ENCODE results near the gene TRIM2. TPM values are rescaled to one million over a fixed set of nuclear protein-coding genes. Genes with fewer than 3 reads are reported as not detected.

TRIM2 gene
- total and polyA plus RNA-seq, 7 donors, result 1.3 to 7.1 (median 3.9) TPM

DNA sequence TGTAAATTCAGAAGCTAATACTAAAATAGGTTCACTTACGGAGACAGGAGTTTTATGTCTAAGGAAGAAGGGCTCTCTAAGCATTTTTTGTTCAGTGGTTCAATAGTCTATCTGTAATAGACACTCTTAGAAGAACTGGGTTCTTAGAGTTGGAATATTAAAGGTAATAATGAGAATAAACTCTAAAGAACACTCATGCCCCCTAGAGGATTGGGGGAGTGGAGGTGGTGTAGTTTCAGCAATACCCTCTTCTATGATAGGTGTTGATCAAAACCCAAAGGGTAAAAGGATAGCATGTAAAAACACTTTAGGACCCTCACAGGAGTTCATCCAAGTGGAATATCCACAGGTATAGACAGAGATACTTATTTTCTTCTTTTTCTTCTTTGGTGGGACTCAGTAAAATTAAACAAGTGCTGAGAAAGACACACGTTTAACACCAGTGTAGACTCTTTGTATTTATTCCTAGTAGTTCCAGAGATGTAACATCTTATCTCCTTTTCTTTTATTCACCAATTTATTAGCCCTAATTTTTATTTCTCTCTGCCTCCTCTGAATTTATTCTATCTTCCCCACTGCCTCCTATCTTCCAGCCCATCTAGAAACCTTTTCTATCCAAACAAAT lies 114.6 kb downstream of the TRIM2 start:
- no peak for DNase-seq
- no peaks in the 10 kb centered on the region for H3K27me3 ChIP-seq (ENCODE audit: insufficient read depth in 3 of 3, low read length in 2 of 3)
- 73 to 89% (median 79%) methylated on average over 2 of the region's 2 CpGs for WGBS, 3 donors
- TF ChIP-seq, protein P1, sequence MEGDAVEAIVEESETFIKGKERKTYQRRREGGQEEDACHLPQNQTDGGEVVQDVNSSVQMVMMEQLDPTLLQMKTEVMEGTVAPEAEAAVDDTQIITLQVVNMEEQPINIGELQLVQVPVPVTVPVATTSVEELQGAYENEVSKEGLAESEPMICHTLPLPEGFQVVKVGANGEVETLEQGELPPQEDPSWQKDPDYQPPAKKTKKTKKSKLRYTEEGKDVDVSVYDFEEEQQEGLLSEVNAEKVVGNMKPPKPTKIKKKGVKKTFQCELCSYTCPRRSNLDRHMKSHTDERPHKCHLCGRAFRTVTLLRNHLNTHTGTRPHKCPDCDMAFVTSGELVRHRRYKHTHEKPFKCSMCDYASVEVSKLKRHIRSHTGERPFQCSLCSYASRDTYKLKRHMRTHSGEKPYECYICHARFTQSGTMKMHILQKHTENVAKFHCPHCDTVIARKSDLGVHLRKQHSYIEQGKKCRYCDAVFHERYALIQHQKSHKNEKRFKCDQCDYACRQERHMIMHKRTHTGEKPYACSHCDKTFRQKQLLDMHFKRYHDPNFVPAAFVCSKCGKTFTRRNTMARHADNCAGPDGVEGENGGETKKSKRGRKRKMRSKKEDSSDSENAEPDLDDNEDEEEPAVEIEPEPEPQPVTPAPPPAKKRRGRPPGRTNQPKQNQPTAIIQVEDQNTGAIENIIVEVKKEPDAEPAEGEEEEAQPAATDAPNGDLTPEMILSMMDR (IDR thresholded peaks at IDR 0.05), result peak; percentile 75
- H3K36me3 ChIP-seq (ENCODE audit: insufficient read depth in 1 of 2, low read depth in 1 of 2), result peaks cover 0 to 44% of the 10 kb centered on the region in 2 donors
- H3K27ac ChIP-seq, result no peak overlapping the region
- H3K4me1 ChIP-seq, result no peaks in the 10 kb centered on the region
- ATAC-seq, result peak; percentile 57 to 83 (median 69)
- intact Hi-C loops (cut with DNase I), result loop anchor here (2.0 to 5.0 kb wide), 3 partner anchors 112 to 176 kb away; no protein-coding TSS in a partner anchor
- no peak overlapping the region for H3K4me3 ChIP-seq
- no peaks in the 10 kb centered on the region for H3K9me3 ChIP-seq

DNA sequence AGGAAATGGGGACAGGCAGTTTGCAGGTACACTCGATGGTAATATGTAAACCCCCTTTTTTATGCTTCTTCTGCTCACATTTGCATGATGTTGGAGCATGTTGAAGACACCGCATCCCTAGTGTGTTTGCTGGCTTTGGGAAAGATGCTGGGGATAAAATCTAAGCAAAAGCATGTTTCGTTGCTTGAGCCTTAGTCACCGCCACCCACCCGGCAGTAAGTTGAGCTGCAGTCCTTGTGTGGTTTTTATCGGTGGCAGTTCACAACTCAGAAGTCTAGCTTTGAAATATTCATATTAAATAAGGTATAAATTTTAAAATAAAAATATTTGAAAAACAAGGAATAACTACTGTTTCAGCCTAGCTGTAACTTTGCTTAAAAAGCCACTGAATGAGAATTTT lies 118.5 kb downstream of the TRIM2 start:
- intact Hi-C loops (cut with DNase I), result no loop called here
- Histone ChIP-seq H3K27me3 (ENCODE audit: insufficient read depth in 3 of 3, low read length in 2 of 3) (no peaks in the 10 kb centered on the region), H3K9me3 (no peaks in the 10 kb centered on the region), H3K4me1 (no peaks in the 10 kb centered on the region), H3K36me3 (ENCODE audit: insufficient read depth in 1 of 2, low read depth in 1 of 2) (peaks cover 0 to 47% of the 10 kb centered on the region in 2 donors), H3K27ac (no peak overlapping the region), H3K4me3 (no peak overlapping the region)
- TF ChIP-seq, protein P1 (IDR thresholded peaks at IDR 0.05), result no peak
- WGBS, 3 donors, result 74 to 85% (median 81%) methylated on average over 6 of the region's 6 CpGs
- no peak for ATAC-seq
- DNase-seq, result no peak

DNA sequence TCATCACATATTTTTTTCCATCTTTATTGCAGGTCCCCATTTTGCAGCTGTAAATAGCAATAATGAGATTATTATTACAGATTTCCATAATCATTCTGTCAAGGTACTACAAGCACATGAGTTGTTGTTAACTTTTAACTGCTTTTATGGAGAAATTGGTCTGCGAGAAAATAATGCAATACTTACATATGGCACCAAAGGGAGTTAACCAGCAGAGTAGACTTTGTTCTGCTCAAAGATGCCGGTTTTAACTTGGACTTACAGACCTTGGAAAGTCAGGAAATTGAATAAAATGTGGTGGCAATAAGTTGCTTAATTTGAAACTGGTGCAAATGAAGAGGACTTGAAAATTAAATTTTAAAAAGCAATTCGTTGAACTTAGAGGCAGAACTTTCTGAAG lies 119.8 kb downstream of the TRIM2 start:
- no peak for DNase-seq
- Histone ChIP-seq H3K9me3 (no peaks in the 10 kb centered on the region), H3K4me1 (no peaks in the 10 kb centered on the region), H3K36me3 (ENCODE audit: insufficient read depth in 1 of 2, low read depth in 1 of 2) (peaks cover 0 to 54% of the 10 kb centered on the region in 2 donors), H3K27ac (no peak overlapping the region), H3K27me3 (ENCODE audit: insufficient read depth in 3 of 3, low read length in 2 of 3) (no peaks in the 10 kb centered on the region), H3K4me3 (no peak overlapping the region)
- no peak for ATAC-seq
- intact Hi-C loops (cut with DNase I), result no loop called here
- WGBS, 3 donors, result 90 to 95% (median 91%) methylated on average over 3 of the region's 3 CpGs
- TF ChIP-seq, protein P1 (IDR thresholded peaks at IDR 0.05), result no peak

DNA sequence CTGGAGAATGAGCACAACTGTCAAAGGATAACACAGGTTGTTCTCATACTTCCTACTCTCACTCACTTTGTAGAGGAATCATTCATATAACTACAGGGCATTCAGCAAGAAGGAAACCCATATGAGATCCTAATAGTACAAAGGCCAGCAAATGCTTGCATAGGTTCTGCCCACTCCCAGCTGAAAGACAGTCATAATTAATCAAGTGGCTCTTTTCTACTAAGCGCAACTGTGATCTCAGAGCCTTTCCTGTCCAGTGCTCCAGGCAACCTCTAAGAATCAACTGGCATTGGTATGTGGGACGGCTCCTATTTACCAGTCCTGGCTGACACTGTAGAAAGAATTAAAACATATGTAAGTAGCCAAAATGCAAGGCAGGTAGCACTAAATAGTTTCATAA lies 121.3 kb downstream of the TRIM2 start:
- no peaks in the 10 kb centered on the region for H3K27me3 ChIP-seq (ENCODE audit: insufficient read depth in 3 of 3, low read length in 2 of 3)
- DNase-seq (no peak), ATAC-seq (no peak)
- H3K4me1 ChIP-seq, result no peaks in the 10 kb centered on the region
- TF ChIP-seq, protein P1 (IDR thresholded peaks at IDR 0.05), result no peak
- H3K36me3 ChIP-seq (ENCODE audit: insufficient read depth in 1 of 2, low read depth in 1 of 2), result peaks cover 0 to 59% of the 10 kb centered on the region in 2 donors
- H3K27ac ChIP-seq, result no peak overlapping the region
- H3K4me3 ChIP-seq, result no peak overlapping the region
- intact Hi-C loops (cut with DNase I), result no loop called here
- WGBS, 3 donors, result 95 to 98% (median 97%) methylated on average over 2 of the region's 2 CpGs
- no peaks in the 10 kb centered on the region for H3K9me3 ChIP-seq

DNA sequence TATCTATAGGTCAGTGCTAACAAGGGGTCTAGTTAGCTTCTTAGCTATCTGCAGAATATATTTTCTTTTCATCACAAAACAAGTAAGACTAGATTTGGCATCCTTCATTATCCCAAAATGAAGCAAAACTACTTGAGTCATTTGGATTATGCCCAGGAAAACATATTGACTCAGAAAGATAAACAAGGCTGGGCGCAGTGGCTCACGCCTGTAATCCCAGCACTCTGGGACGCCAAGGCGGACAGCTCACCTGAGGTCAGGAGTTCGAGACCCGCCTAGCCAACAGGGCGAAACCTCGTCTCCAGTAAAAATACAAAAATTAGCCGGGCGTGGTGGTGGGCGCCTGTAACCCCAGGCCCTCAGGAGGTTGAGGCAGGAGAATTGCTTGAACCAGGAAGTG lies 122.3 kb downstream of the TRIM2 start:
- intact Hi-C loops (cut with DNase I), result no loop called here
- H3K36me3 ChIP-seq (ENCODE audit: insufficient read depth in 1 of 2, low read depth in 1 of 2), result peaks cover 0 to 56% of the 10 kb centered on the region in 2 donors
- H3K9me3 ChIP-seq, result no peaks in the 10 kb centered on the region
- ATAC-seq, result no peak
- H3K27ac ChIP-seq, result no peak overlapping the region
- H3K4me1 ChIP-seq, result no peaks in the 10 kb centered on the region
- TF ChIP-seq, protein P1 (IDR thresholded peaks at IDR 0.05), result no peak
- DNase-seq, result no peak
- no peaks in the 10 kb centered on the region for H3K27me3 ChIP-seq (ENCODE audit: insufficient read depth in 3 of 3, low read length in 2 of 3)
- 95 to 98% (median 95%) methylated on average over 11 of the region's 11 CpGs for WGBS, 3 donors
- no peak overlapping the region for H3K4me3 ChIP-seq
